ENCODE data around the gene AOX1. TPM values are rescaled to one million over a fixed set of nuclear protein-coding genes. Genes with fewer than 3 reads are reported as not detected.
"Not testable (repeated sequence)": the region's sequence is repeated elsewhere in the genome, so short reads cannot be mapped to it uniquely, and the experiment has no call there.

AOX1 gene
- total RNA-seq, 1 donor from 2014 or later = 36.7 TPM

DNA sequence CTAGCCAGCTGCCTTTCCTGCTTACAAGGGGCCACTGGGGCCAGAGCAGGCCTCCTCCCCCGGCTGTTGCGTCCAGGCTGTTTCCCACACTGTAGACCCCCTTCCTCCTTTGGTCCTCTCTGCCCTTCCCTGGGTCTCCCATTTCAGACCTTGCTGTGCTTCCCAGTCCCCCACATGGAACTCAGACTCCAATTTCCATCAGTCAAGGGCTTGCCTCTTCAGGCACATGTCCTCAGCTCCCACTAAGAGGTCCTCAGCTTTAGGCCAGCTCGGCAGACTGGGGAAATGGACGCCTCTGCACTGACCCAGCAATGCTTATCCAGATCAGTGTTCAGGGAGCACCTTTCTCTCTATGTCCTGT lies 127.9 kb downstream of the AOX1 start:
- Histone ChIP-seq H3K27ac (peak overlapping the region; percentile 75), H3K4me3 (peak overlapping the region; percentile 47), H3K27me3 (ENCODE audit: low read depth) (no peaks in the 10 kb centered on the region), H3K9me3 (no peaks in the 10 kb centered on the region), H3K36me3 (no peaks in the 10 kb centered on the region), H3K4me1 (peaks cover 6% of the 10 kb centered on the region)
- intact Hi-C loops (cut with DNase I) = no loop called here
- ATAC-seq = peak; percentile 21 to 32
- TF ChIP-seq, protein P1, sequence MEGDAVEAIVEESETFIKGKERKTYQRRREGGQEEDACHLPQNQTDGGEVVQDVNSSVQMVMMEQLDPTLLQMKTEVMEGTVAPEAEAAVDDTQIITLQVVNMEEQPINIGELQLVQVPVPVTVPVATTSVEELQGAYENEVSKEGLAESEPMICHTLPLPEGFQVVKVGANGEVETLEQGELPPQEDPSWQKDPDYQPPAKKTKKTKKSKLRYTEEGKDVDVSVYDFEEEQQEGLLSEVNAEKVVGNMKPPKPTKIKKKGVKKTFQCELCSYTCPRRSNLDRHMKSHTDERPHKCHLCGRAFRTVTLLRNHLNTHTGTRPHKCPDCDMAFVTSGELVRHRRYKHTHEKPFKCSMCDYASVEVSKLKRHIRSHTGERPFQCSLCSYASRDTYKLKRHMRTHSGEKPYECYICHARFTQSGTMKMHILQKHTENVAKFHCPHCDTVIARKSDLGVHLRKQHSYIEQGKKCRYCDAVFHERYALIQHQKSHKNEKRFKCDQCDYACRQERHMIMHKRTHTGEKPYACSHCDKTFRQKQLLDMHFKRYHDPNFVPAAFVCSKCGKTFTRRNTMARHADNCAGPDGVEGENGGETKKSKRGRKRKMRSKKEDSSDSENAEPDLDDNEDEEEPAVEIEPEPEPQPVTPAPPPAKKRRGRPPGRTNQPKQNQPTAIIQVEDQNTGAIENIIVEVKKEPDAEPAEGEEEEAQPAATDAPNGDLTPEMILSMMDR (IDR thresholded peaks at IDR 0.05) = no peak
- DNase-seq = no peak

DNA sequence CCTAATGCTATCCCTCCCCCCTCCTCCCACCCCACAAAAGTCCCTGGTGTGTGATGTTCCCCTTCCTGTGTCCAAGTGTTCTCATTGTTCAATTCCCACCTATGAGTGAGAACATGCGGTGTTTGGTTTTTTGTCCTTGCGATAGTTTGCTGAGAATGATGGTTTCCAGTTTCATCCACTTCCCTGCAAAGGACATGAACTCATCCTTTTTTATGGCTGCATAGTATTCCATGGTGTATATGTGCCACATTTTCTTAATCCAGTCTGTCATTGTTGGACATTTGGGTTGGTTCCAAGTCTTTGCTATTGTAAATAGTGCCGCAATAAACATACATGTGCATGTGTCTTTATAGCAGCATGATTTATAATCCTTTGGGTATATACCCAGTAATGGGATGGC lies 129.2 kb downstream of the AOX1 start:
- H3K9me3 ChIP-seq; DNase-seq; H3K4me1 ChIP-seq; H3K36me3 ChIP-seq; H3K27me3 ChIP-seq (ENCODE audit: low read depth); H3K4me3 ChIP-seq; H3K27ac ChIP-seq; ATAC-seq; intact Hi-C loops (cut with DNase I): not testable (repeated sequence)

DNA sequence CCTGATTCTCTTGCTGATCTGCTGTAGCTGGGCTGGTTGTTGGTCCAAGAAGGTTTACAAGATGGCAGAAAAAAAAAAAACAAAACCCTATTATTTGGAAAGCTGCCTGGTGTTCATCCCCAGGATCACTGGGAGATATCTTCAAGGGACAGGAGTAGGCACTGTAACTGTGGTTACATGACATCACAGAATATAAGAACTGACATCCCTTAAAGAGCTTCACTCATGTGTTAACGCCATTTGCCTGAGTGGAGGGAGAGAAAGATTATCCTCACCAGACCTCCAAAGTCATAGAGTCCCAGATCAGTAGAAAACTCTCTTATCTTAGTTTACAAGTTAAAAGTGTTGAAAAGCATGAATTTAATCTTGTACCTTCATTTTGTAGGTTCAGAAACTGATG lies 130.6 kb downstream of the AOX1 start:
- intact Hi-C loops (cut with DNase I) = no loop called here
- Histone ChIP-seq H3K36me3 (no peaks in the 10 kb centered on the region), H3K27me3 (ENCODE audit: low read depth) (no peaks in the 10 kb centered on the region), H3K27ac (no peak overlapping the region), H3K4me3 (no peak overlapping the region), H3K4me1 (peaks cover 6% of the 10 kb centered on the region), H3K9me3 (no peaks in the 10 kb centered on the region)
- no peak for ATAC-seq
- DNase-seq = no peak
- TF ChIP-seq, protein P1 (IDR thresholded peaks at IDR 0.05) = no peak

Other genes with a start within 250 kb of the AOX1 start
- 14.3 TPM for gene KCTD18, start 75.9 kb upstream of the AOX1 start, total RNA-seq
- 2.8 TPM for gene SGO2, start 59.8 kb upstream of the AOX1 start, total RNA-seq
- 154 TPM for gene BZW1, start 225.9 kb downstream of the AOX1 start, total RNA-seq